GM12878 (cell line): ENCODE results near the gene S1PR3. TPM values are rescaled to one million over a fixed set of nuclear protein-coding genes. Genes with fewer than 3 reads are reported as not detected.

Experiments
- ATAC-seq: fragments of 200-7000 bp; cut with Tn5 transposase; 3 replicates; pipeline ENCODE4 v1.9.1; 2020; ENCODE audit warnings: mild to moderate bottlenecking, moderate library complexity
- BruUV-seq: library from RNA; stranded (reverse); fragments of 400-500 nt; replicated peaks from 2 replicates; lab custom pipeline; 2021; lab: Mats Ljungman, UMichigan
- CTCF ChIA-PET: fragments of 300-600 bp; sonication (Branson Sonifier 250); formaldehyde crosslinking; extraction: SDS; loops from one replicate; lab custom pipeline; 2021; ENCODE audit warnings: inconsistent platforms; lab: Yijun Ruan, JAX
- POLR2A ChIA-PET: fragments of 350-600 bp; formaldehyde crosslinking; extraction: SDS; loops from one replicate; lab custom pipeline; 2021; ENCODE audit warnings: inconsistent platforms; lab: Charles Lee
- RAD21 ChIA-PET: fragments of 300-600 bp; sonication (Branson Sonifier 250); formaldehyde crosslinking; loops from one replicate; lab custom pipeline; 2023; ENCODE audit warnings: antibody characterized with exemption; ENCODE audit not compliant: unreplicated experiment; lab: Charles Lee
- SMC1A ChIA-PET: fragments of 300-600 bp; sonication (Branson Sonifier 250); formaldehyde crosslinking; loops from one replicate; lab custom pipeline; 2023; ENCODE audit not compliant: unreplicated experiment, uncharacterized antibody; lab: Charles Lee
- DNase-seq: peaks from one replicate; pipeline ENCODE4 v3.0.0-alpha.2; 2011; ENCODE audit warnings: low read depth, low spot score
- FAIRE-seq: peaks from 3 replicates; lab custom pipeline; 2011; peaks lifted over from hg19 to GRCh38; lab: Jason Lieb, UNC
- H2AFZ ChIP-seq: 2 replicates; pipeline ENCODE4 v1.6.0; 2011; ENCODE audit warnings: low read depth, low read length, control low read depth; ENCODE audit not compliant: control insufficient read depth
- H3K27ac ChIP-seq: 2 replicates; pipeline ENCODE4 v1.5.1; 2011; ENCODE audit warnings: control low read depth; ENCODE audit not compliant: control insufficient read depth, insufficient read depth
- H3K27me3 ChIP-seq, 2 experiments: replicated peaks in 1 of 2; 2 replicates each; pipeline versions ENCODE4 v1.6.0 to v1.6.1; 2011; ENCODE audit warnings: low read length in 1 of 2; ENCODE audit not compliant: control insufficient read depth in 2 of 2, insufficient read depth in 2 of 2
- H3K36me3 ChIP-seq, 2 experiments: 2 replicates each; pipeline ENCODE4 v1.5.1; 2011; ENCODE audit warnings: low read length in 1 of 2; ENCODE audit not compliant: control insufficient read depth in 2 of 2, insufficient read depth in 2 of 2
- H3K4me1 ChIP-seq: 2 replicates; pipeline ENCODE4 v1.6.1; 2011; ENCODE audit warnings: mild to moderate bottlenecking, low read length, moderate library complexity, mixed read lengths; ENCODE audit not compliant: control insufficient read depth, insufficient read depth
- H3K4me2 ChIP-seq: 2 replicates; pipeline ENCODE4 v1.6.0; 2011; ENCODE audit warnings: control low read depth; ENCODE audit not compliant: control insufficient read depth, insufficient read depth
- H3K4me3 ChIP-seq: fragments of 200-600 bp; sonication (generic); 2 replicates; pipeline ENCODE4 v1.5.1; 2016
- H3K79me2 ChIP-seq: 2 replicates; pipeline ENCODE4 v1.6.0; 2011; ENCODE audit warnings: low read length; ENCODE audit not compliant: control insufficient read depth, insufficient read depth
- H3K9ac ChIP-seq: 2 replicates; pipeline ENCODE4 v1.8.0; 2011; ENCODE audit warnings: low read length, control low read depth, mixed read lengths; ENCODE audit not compliant: control insufficient read depth, insufficient read depth
- H3K9me3 ChIP-seq: replicated peaks from 3 replicates; pipeline ENCODE4 v1.5.1; 2011; ENCODE audit warnings: mild to moderate bottlenecking, low read length; ENCODE audit not compliant: control insufficient read depth, insufficient read depth
- H4K20me1 ChIP-seq: 2 replicates; pipeline ENCODE4 v1.6.0; 2011; ENCODE audit not compliant: control insufficient read depth, insufficient read depth
- BHLHE40 ChIP-seq, 2 experiments: fragments of 450-650 bp in 1 of 2; IDR thresholded peaks; 2 replicates each; pipeline ENCODE4 v1.6.1; 2011 to 2017; ENCODE audit warnings: low read depth in 2 of 2, borderline replicate concordance in 1 of 2, improper control_type of control experiment in 1 of 2, low read length in 1 of 2, mild to moderate bottlenecking in 1 of 2
- CBFB ChIP-seq: IDR thresholded peaks from 2 replicates; pipeline ENCODE4 v1.6.1; 2016; ENCODE audit warnings: antibody characterized with exemption, low read depth
- IKZF1 ChIP-seq: fragments of 450-650 bp; conservative IDR thresholded peaks from 2 replicates; pipeline ENCODE4 v1.6.1; 2017; ENCODE audit warnings: antibody characterized with exemption, mild to moderate bottlenecking
- KLF5 ChIP-seq: fragments of 450-650 bp; IDR thresholded peaks from 2 replicates; pipeline ENCODE4 v1.6.1; 2014; ENCODE audit warnings: mild to moderate bottlenecking; ENCODE audit not compliant: partially characterized antibody
- MTA2 ChIP-seq: fragments of 450-650 bp; IDR thresholded peaks from 2 replicates; pipeline ENCODE4 v1.6.1; 2016; ENCODE audit warnings: low read depth, mild to moderate bottlenecking, moderate library complexity
- MYC ChIP-seq: IDR thresholded peaks from 2 replicates; pipeline ENCODE4 v1.6.1; 2011; ENCODE audit warnings: mild to moderate bottlenecking, low read length, moderate library complexity, inconsistent platforms; ENCODE audit not compliant: insufficient read depth, insufficient replicate concordance, insufficient read length, severe bottlenecking
- PAX5 ChIP-seq: IDR thresholded peaks from 2 replicates; pipeline ENCODE4 v1.6.1; 2011; ENCODE audit warnings: low read depth, low read length, borderline replicate concordance
- SREBF1 ChIP-seq: IDR thresholded peaks from 2 replicates; pipeline ENCODE4 v1.6.1; 2012; ENCODE audit warnings: mild to moderate bottlenecking, low read length
- WGBS: methylation state at CpG from one replicate; pipeline ENCODE4 v1.1.6; 2016; ENCODE audit warnings: low lambda C conversion rate; ENCODE audit not compliant: insufficient replicate concordance, insufficient coverage; ENCODE audit errors: missing lambda C conversion rate; 5-methylcytosine and 5-hydroxymethylcytosine counted together
- in situ Hi-C: fragments of 300-500 bp; cut with MboI; formaldehyde crosslinking; loops from 9 replicates; pipeline ENCODE4 v1.14.3; 2018; ENCODE audit warnings: mixed read lengths
- intact Hi-C: fragments of 100-400 bp; cut with micrococcal nuclease; formaldehyde crosslinking; loops from one replicate; pipeline ENCODE4 v1.14.2; 2022; ENCODE audit not compliant: unreplicated experiment
- polyA plus RNA-seq, 11 experiments: library from polyadenylated mRNA; depleted of rRNA in 4 of 11; unstranded in 6 of 11; stranded (reverse) in 5 of 11; fragments of >200 nt; fragmentation: Nextera tagmentation in 4 of 11; fragmentation: Illumina TruSeq in 1 of 11; extraction: Ambion mirVana in 4 of 11; extraction: Trizol in 1 of 11; gene quantifications; 1 replicate in 1 of 11; 2 replicates in 10 of 11; pipeline versions ENCODE4 v1.2.1 to v1.2.3, GENCODE V29; 2011 to 2016; ENCODE audit warnings: inconsistent platforms in 2 of 11, missing spikeins in 2 of 11, low read depth in 1 of 11
- total RNA-seq, 4 experiments: library from RNA; depleted of rRNA in 3 of 4; stranded (reverse); fragments of >200 nt in 3 of 4; fragmentation: Illumina TruSeq in 1 of 4; extraction: Trizol in 1 of 4; gene quantifications; 2 replicates each; pipeline versions ENCODE4 v1.2.1 to v1.2.3, GENCODE V29; 2013 to 2021
- TF ChIP-seq, protein P1 (sequence below): fragments of 450-650 bp; IDR thresholded peaks from 2 replicates; pipeline ENCODE4 v1.6.1; 2017; ENCODE audit warnings: low read depth, mild to moderate bottlenecking, moderate library complexity

The S1PR3 gene
- total and polyA plus RNA-seq, 10 of the 15 experiments (the other 5 are each of a cell fraction or from before 2014, with no cell fraction given): 0.01 to 0.18 (median 0.01) TPM; not detected in 7

DNA sequence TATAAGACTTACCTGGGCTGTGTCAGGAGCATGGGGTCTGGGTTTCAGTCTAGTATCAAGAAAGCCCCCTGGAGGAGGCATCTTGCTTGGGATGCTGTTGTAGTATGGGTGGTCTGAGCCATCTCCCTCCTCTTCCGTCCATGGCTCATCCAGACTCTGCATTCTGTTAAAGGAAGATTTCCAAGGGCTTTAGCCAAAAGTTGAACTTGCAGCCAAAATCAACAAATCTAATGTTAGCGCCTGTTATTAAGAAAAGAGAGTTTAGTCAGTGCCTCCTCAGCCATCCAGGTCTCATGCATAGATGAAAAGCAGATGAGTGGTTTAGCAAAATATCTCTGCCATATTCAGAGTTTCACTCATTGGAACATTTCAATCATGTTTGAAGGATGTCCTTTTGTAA is 55.6 kb downstream of the S1PR3 start (continued):
- TF ChIP-seq MTA2: no peak
- TF ChIP-seq, protein P1, sequence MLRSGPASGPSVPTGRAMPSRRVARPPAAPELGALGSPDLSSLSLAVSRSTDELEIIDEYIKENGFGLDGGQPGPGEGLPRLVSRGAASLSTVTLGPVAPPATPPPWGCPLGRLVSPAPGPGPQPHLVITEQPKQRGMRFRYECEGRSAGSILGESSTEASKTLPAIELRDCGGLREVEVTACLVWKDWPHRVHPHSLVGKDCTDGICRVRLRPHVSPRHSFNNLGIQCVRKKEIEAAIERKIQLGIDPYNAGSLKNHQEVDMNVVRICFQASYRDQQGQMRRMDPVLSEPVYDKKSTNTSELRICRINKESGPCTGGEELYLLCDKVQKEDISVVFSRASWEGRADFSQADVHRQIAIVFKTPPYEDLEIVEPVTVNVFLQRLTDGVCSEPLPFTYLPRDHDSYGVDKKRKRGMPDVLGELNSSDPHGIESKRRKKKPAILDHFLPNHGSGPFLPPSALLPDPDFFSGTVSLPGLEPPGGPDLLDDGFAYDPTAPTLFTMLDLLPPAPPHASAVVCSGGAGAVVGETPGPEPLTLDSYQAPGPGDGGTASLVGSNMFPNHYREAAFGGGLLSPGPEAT: no peak
- TF ChIP-seq BHLHE40 (IDR thresholded peaks at IDR 0.05; ENCODE audit: borderline replicate concordance in 1 of 2, low read depth in 2 of 2, low read length in 1 of 2): no peak
- TF ChIP-seq MYC: no peak
- TF ChIP-seq CBFB: no peak

DNA sequence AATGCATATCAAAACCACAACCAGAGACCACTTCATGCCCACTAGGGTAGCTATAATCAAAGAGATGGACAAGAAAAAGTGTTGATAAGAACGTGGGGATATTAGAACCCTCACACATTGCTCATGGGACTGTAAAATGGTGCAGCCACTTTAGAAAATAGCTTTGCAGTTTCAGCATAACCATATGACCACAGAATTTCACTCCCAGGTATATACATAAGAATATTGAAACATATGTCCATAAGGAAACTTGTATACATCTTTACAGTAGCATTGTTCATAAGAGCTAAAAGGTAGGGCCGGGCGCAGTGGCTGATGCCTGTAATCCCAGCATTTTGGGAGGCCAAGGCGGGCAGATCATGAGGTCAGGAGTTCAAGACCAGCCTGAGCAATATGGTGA is 56.4 kb downstream of the S1PR3 start:
- no peaks in the 10 kb centered on the region for H3K4me1 ChIP-seq
- no peak overlapping the region for H3K27ac ChIP-seq
- TF ChIP-seq IKZF1: no peak
- TF ChIP-seq SREBF1: no peak
- no peak for TF ChIP-seq PAX5
- no peak for TF ChIP-seq KLF5
- H3K4me2 ChIP-seq: no peak overlapping the region
- RAD21 ChIA-PET: no interaction called here
- no peaks in the 10 kb centered on the region for H3K9me3 ChIP-seq
- intact Hi-C loops: no loop called here
- CTCF ChIA-PET: interaction anchor here (1.6 kb wide), 1 partner anchor 252 kb away, joined by 3 read pairs; no protein-coding TSS in a partner anchor
- 32% methylated on average over 4 of the region's 4 CpGs for WGBS
- no TSS peak for BruUV-seq
- H3K4me3 ChIP-seq: no peak overlapping the region
- H2AFZ ChIP-seq: no peak overlapping the region
- H3K27me3 ChIP-seq: no peaks in the 10 kb centered on the region
- no peaks in the 10 kb centered on the region for H4K20me1 ChIP-seq
- POLR2A ChIA-PET: no interaction called here
- SMC1A ChIA-PET: interaction anchor here (0.8 kb wide), 1 partner anchor 32 kb away, joined by 3 read pairs; no protein-coding TSS in a partner anchor
- H3K79me2 ChIP-seq: no peaks in the 10 kb centered on the region
- in situ Hi-C loops: no loop called here
- no peak overlapping the region for H3K9ac ChIP-seq
- no peak for DNase-seq
- ATAC-seq: no peak
- H3K36me3 ChIP-seq: no peaks in the 10 kb centered on the region
- FAIRE-seq: no peak
